PC-9 (cell line): ENCODE results near the gene RD3L.

Source experiments
- CTCF ChIP-seq: fragments of 200-600 bp; sonication (generic); conservative IDR thresholded peaks from 2 replicates; pipeline ENCODE4 v1.6.1; 2017; ENCODE audit warnings: mixed run types, antibody characterized with exemption, mild to moderate bottlenecking, moderate library complexity
- EZH2 ChIP-seq: fragments of 200-600 bp; sonication (generic); IDR thresholded peaks from 2 replicates; pipeline ENCODE4 v1.8.0; 2017; ENCODE audit warnings: antibody characterized with exemption, low read depth

- TF ChIP-seq CTCF: no peak
- no peak for TF ChIP-seq EZH2
Measured at GRCh38 chr14:103910984-103911383, 31.3 kb downstream of the RD3L start.
